GM21526 (cell line): Measurements from ENCODE around the gene GPR151.
"Not testable (repeated sequence)": the region's sequence is repeated elsewhere in the genome, so short reads cannot be mapped to it uniquely, and the experiment has no call there.

Experiments used
- ATAC-seq: cut with Tn5 transposase; IDR thresholded peaks from one replicate; pipeline ENCODE4 v1.9.1; 2021; ENCODE audit warnings: moderate library complexity; ENCODE audit not compliant: unreplicated experiment, low FRiP score

Gene GPR151

DNA sequence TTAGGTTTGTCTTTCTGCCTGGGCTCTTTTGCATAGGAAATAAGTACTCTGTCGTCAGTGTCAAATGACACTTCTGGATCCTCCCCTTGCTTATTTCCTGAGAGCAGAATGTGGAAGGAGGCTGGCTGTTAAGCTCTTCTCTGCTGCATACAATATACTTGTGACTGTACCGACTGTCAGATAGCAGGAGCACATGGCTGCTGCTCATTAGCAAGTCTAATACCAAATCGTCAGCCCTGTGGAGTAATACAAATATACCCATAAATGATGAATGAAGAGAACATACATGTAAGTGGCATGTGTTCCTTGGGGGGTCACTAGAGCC, at the start of gene GPR151:
GPR151 (minus strand) TSS at position 40 of the 325 bp plus-strand sequence. CDS start 77 bp downstream, outside the sequence.
- peak; percentile 51 for ATAC-seq

DNA sequence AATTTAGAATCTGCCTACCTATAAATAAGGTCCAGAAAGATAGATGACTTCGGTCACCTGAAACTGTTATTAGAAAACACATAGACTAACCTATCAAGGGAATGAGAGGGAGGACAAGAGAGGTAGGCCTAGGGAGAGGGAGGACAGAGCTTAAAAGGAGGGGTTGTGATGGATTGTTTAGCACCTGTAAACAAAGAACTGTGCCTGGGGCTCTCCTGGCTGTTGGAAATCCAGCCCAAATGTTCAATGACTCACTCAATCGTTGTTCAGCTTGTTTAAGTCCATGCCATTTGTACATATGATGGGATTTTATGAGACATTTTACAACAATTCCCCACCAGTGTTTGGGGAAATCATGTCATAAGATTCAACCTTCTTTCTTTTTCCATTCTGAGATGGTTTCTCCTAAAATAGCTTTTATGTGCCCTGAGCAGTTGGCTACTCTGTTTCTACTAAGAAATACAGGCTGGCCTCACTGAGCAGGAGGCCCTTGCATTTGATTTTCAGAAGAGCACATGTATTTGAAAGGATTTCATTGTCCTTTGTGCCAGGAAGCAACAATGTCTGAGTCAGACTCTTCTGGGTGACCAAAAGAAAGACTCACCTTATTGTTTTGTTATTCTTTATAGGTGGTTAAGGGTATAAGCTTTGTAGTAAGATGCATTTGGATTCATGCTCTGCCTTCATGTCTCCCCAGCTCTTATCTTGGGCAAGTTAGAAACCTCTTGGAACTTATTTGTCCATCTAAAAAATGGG, 48.2 kb upstream of the GPR151 start:
- no peak for ATAC-seq

DNA sequence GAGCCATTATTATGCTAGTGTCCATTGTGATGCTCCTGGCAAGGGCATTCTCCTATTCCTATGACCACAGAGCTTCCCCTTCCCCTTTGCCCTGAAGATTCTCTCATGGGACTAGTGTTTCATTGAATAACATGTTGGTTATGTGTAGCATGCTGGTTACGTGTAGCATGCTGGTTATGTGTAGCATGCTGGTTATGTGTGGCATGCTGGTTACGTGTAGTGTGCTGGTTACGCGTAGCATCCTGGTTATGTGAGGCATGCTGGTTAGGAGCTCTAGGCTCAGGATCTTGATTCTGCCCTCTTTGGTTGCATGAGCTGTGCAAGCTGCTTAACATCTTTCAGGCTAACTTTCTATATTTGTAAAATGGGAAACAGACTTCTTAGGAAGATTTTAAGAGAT, 46.5 kb upstream of the GPR151 start:
- ATAC-seq, result no peak

DNA sequence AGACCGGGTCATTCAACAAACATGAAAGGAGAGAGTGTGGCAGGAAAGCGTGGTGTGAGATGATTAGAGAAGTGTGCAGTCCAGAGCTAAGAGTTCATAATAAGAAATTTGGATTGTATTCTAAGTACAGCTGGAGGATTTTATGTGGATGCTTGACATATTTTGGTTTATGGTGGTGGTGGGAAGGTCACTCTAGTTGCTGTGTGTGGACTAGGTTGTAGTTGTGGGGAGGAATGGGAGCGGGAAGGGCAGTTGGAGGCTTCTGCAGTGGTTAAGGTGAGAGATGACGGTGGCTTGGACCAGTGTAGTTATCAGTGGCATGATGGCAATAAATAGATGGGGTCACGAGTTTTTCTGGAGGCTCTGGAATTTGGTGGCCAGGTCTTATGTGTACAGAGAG, 45.7 kb upstream of the GPR151 start:
- no peak for ATAC-seq

DNA sequence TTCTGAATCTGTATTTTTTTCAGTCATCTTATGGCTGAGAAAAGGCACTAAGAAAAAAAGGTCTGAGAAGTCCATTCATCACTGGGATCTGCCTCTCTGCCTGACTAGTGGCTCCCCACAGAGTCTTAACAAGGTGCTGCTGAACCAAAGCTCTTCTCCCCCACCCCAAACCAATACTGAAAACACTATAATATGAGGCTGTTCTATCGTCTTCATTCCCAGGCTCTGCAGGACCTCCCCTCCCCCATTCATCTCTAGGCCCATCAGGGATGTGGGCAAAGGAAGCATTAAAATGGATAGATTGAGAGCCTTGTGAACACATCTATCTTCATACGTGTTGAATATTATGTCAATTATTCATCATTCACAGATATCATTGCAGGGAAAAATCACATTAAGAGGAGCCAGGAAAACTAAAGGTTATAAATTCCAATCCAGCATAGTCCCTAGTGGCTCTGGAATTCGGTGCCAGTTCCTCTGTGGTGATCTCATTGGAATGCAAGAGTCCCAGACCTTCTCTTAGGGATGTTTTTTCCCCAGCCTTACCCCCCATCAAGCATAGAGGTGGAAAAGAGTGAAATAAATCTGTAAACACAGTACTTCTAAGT, 44.3 kb upstream of the GPR151 start:
- ATAC-seq, result no peak

DNA sequence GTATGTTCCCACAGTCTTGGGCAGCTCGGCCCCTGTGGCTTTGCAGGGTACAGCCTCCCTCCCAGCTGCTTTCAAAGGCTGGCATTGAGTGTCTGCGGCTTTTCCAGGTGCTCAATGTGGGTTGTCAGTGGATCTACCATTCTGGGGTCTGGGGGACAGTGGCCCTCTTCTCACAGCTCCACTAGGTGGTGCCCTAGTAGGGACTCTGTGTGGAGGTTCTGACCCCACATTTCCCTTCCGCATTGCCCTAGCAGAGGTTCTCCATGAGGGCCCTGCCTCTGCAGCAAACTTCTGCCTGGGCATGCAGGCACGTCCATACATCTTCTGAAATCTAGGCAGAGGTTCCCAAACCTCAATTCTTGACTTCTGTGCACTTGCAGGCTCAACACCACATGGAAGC, 40.9 kb upstream of the GPR151 start:
- ATAC-seq, result not testable (repeated sequence)

DNA sequence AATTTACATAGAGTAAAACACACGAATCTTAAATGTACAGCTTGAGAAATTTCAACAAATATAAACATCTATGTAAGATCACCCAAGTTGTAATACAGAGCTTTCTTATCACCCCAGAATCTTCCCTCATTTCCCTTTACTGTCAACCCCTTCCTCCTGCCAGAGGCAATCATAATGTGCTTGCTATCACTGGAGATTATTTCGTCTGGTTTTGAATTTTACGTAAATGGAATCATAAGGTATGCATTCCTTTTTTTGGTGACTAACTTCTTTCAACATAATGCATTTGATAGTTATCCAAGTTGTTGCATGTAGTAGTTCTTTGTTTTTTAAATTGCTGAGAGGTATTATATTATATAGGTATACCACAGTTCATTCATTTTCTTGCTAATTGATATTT, 37.5 kb upstream of the GPR151 start:
- ATAC-seq, result no peak

DNA sequence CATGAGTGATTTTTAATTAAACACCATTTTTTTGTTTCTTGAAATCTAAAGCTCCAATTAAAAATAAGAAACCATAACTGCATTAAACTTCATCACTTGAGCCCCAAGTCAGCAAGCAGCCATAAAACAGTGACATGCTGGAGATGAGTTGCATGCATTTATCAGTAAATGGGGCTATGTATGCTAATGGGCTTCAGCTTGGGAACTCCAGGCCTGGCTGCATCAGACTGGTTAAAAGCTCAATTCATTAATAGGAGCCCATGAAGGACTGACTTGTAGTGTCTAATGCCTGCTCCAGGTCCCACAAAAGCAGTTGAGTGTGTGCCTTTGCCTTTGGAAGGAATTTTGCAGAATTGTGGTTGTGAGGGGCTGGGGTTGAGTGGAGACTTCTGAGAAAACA, 33.6 kb upstream of the GPR151 start:
- no peak for ATAC-seq

DNA sequence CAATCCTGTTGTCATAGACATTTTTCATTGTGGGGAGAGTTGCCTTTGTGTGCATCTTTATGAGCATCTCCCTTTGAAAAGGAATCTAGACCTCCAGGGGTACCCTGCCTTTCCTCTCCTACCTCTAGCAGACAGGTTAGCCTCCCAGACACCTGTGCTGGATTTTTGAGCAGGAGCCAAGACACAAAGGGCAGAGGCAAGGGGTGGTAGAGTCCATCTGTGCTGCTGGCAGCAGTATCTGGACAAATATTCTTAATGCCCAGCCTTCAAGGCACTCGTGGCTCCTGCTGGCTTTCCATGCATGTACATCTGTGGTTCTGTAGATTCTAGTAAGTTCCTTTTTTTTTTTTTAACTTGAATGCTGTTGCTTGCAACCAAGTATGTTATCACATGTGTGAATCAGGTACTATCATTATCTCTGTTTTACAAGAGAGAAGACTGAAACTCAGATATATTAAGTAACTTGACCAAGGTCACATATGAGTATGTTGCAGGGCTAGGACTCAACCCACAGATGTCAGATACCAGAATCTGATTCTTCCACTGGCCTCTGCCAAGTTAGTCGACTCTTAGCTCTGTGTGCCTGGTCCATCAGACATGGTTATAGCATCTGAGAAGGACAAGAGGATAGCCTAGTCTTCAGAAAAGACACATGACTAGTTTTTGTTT, 32.9 kb upstream of the GPR151 start:
- peak; percentile 67 for ATAC-seq

DNA sequence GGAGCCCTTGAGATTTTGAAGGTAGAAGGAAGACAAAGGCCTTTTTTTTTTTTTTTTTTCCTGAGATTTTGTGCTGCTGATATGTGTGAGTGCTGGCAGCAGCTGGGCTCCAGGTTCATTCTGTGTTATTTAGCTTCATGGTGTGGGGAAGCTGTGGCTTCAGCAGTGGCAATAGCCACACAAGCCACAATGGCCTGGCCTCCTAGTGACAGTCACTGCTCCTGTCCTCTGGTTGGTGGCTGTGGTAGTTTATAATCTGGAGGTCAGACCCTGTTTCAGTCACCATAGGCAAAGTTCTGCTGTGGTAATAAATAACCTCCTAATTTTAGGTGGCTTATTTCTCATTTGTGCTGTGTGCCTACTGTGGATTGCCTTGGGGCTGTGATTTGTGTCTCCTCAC, 28.2 kb upstream of the GPR151 start:
- ATAC-seq, result no peak

DNA sequence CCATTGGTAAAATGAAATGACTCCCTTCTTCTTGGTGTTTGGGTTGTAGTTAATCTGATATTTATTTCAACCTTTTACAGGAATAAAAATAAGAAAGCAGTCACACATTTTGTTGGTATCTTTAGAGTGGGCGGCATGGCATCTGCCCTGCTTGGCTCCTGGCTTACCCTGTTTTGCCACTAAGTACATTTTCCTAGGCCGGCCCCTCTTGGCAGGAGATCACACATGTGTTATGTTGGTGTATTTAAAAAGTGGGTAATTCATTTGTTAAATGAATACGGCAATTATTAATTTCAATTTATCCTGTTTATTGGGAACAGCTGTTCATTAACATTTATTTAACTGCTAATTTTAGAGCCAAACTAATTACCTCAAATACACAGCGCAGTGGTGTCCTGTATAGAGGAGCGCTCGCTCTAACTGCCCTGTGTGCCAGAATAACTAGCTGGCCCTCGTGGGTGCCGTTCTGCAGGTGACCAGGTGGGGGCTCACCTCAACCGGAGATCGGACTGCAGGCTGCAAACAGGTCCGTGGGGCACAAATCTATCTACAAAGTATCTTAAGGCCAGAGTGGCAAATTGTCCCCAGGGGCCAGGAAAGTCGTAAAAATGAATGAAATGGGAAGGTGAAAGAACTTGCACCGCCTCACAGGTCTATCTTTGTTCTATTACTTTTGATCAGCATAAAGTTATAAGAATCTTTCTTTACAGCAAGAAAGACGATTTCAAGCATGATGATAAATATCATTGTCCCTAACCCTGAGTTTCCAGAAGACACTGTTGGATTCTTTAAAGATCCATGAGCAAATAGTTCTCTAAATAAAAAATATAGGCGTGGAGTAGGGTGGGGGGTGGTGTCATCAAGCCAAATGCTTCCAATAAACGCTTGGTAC, 26.2 kb upstream of the GPR151 start:
- ATAC-seq, result peak; percentile 99

DNA sequence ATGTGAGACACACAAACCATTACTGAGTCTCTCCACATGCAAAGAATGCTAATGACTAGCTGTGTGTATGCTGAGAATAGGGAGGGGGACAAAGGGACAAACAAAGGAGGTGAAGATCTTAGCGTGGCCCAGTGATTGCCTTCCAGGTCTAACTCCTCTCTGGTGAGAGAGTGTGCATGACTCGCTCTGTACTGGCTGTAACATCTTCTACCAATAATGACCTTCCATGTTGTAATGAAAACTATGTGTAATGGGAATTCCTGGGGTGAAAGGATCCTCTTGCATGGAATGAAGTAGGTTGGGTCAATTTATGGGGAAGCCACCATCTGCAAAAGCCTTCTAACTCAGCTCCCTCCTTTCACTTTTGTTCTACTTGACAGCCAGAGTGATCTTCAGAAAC, 24.4 kb upstream of the GPR151 start:
- ATAC-seq, result no peak

DNA sequence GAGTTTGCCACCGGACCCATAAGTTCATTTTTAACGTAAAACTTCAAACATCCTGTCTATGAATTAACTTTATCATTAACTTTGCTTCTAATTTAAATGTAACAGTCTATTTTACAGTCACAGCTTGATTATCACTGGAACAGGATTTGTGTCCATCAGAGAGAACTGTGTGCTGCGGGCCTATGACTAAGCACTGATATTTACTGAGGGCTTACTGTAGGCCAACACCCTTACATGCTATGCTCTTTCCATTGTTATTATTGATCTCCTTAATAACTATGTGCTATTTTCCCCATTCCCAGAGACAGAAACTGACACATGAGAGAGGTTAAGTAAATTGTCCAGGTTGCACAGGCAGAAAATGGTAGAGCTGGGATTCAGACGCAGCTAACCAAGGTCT, 24.0 kb upstream of the GPR151 start:
- no peak for ATAC-seq

DNA sequence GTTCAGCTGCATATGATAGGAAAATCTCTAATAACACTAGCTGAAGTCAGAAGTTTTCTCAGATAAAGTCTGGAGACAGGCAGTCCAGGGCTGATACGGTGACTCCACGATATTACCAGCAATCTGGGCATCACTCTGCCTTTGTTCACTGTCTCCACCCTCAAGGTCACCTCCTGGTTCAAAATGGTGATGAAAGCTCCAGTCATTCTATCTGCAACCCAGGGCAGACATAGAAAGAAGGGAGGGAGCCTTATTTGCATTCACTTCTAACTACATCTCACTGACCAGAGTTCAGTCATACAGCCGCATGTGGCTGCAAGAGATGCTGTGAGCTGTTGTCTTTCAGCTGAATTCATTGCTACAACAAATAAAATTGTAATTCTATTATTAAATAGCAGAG, 22.4 kb upstream of the GPR151 start:
- no peak for ATAC-seq

DNA sequence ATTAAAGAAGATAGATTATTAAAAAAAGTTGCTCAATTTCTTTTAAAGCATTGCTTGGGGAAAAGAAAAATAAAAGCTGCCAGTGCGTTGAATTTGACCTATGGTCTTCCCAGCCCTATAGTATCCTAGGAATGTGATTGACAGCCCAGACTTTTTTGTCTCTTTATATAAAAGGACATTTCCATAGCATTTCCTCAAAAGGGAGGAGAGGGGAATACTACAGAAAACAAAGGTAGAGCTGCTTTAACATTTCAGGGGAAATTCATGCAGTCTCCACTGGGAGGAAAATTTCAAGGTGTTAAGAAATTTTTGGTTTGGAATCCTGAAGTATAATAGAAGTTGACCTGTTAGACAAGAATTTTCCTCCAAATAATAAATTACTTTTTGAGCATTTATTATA, 17.9 kb upstream of the GPR151 start:
- no peak for ATAC-seq

DNA sequence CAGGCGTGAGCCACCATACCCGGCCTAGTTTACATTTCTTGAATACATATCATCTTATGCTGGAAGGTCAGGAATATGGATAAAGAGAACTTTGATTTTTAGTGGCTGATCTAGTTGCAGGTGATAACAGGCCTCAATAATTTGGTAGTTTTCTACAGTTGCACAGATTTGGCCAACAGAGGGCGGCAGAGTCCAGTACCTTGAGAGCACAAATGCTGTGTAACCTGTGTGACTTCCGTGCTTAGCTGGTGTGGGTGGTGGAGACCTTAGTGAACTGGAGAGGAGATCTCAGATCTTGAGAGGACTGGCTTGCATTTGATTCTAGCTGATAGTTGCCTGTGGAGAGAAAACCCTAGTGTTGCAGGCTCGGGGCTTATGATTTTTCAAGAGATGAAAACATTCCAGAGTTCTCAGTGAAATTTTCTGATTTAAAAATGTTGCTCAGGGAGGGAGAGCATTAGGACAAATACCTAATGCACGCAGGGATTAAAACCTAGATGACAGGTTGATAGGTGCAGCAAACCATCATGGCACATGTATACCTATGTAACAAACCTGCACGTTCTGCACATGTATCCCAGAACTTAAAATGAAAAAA, 17.4 kb upstream of the GPR151 start:
- peak; percentile 97 for ATAC-seq

DNA sequence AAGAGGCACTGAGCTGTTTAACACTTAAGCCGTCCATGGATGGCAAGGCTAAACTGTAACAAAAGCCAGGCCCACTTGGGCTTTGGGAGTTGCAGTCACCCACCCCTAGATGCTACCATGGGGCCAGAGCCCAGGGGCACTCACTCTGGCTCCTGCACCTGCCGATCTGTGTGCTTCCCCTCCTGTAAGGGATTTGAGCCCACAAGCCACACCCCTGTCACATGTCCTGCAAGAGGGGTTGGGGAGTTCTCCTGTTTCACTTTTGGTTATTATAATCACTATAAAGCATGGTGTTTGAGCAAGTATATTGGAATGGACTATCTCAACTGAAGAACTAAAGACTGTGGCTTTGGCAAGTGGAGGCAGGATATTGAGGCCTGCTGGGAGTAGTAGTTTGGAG, 14.0 kb upstream of the GPR151 start:
- peak; percentile 68 for ATAC-seq

DNA sequence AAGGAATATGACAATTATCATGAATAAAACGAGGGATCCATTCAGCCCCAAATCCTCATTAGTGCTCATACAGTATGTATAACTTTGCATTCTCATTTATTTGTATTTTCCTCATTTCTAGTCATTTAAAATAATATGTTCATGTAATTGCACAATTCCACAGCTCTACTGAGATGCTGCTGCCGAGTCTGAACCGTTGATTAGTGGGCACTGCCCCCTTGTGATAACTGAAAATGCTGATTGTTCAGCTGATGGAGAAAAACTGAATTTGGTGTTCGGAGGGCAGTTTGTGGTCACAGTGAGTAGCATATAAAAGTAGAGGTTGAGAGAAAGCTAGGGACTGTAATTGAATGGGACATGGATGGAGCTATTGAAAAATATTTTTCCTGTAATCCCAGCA, 12.2 kb upstream of the GPR151 start:
- no peak for ATAC-seq

DNA sequence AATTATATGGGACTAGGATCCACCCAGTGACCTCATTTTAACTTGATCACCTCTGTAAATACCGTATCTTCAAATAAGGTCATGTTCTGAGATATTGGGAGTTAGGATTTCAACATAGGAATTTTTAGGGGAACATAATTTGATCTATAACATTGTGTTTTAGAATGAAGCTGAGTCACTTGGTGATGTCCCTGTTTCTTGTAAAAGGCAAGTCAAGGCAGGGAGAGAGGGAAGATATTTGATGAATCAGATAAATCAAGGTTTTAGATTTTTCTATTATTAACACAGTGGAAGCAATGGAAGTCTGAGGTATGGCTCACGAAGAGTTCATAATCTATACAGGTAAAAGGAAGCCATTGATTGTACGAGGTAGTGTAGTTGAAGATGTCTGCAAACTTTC, 11.8 kb upstream of the GPR151 start:
- ATAC-seq, result no peak

DNA sequence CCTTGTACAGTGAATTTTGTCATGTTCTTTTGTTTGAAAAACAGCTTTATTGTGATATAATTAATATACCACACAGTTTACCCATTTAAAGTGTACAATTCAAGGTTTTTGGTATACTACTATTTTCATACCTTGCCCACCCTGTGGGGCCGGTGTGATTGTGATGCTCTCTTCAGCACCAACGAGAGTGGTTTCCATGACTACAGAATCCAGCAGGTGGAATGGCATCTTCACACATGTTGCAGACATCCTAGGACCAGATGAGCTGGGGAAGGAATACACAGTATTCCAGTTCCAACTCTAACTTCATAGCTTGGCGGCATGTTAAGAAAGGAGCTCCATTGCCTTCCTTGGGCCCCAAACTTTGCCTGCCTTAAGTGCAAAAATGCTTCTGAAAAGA, 7.7 kb upstream of the GPR151 start:
- ATAC-seq, result no peak
